Adrenal gland (tissue), 12 donors: Measurements from ENCODE around the gene IPPK. TPM values are rescaled to one million over a fixed set of nuclear protein-coding genes. Genes with fewer than 3 reads are reported as not detected.

Source experiments
- DNase-seq, 7 donors: peaks; one replicate each; pipeline ENCODE4 v3.0.0-alpha.2; 2019 to 2020
- H3K27ac ChIP-seq, 5 donors: fragments of 200-600 bp; sonication (generic) in 4 of 5; 1 replicate in 3 of 5; 2 replicates in 2 of 5; pipeline versions ENCODE4 v1.5.1 to v1.8.0; 2016 to 2020; ENCODE audit warnings: mild to moderate bottlenecking in 1 of 5
- H3K27me3 ChIP-seq: fragments of 200-600 bp; 2 replicates; pipeline ENCODE4 v1.8.0; 2021
- H3K36me3 ChIP-seq, 2 donors: fragments of 200-600 bp; replicated peaks in 1 of 2; 1 replicate in 1 of 2; 2 replicates in 1 of 2; pipeline versions ENCODE4 v1.5.1 to v1.8.0; 2018 to 2022
- H3K4me1 ChIP-seq, 2 donors: fragments of 200-600 bp; replicated peaks in 1 of 2; 1 replicate in 1 of 2; 2 replicates in 1 of 2; pipeline versions ENCODE4 v1.5.1 to v1.8.0; 2018 to 2021
- H3K4me3 ChIP-seq, 4 donors: fragments of 200-600 bp; sonication (generic) in 3 of 4; one replicate each; pipeline ENCODE4 v1.5.1; 2016 to 2018
- H3K9me3 ChIP-seq, 3 donors: fragments of 200-600 bp; sonication (generic) in 1 of 3; replicated peaks in 1 of 3; 1 replicate in 2 of 3; 2 replicates in 1 of 3; pipeline versions ENCODE4 v1.5.1 to v1.8.0; 2016 to 2021
- CTCF ChIP-seq, 6 experiments: fragments of 450-650 bp in 4 of 6; fragments of 200-600 bp in 2 of 6; sonication (generic) in 1 of 6; IDR thresholded peaks; 1 replicate in 5 of 6; 2 replicates in 1 of 6; pipeline versions ENCODE4 v1.5.1 to v1.8.0; 2016 to 2021; ENCODE audit warnings: antibody characterized with exemption in 6 of 6, mild to moderate bottlenecking in 2 of 6, moderate library complexity in 1 of 6
- POLR2A ChIP-seq, 2 donors: fragments of 450-650 bp; IDR thresholded peaks; one replicate each; pipeline ENCODE4 v1.6.1; 2017; ENCODE audit warnings: antibody characterized with exemption in 2 of 2, mild to moderate bottlenecking in 2 of 2, moderate library complexity in 1 of 2
- WGBS, 4 donors: extraction: QIAGEN DNeasy Blood & Tissue Kit in 2 of 4; methylation state at CpG; one replicate each; pipeline versions ENCODE4 v1.1.5 to v1.1.7; 2013 to 2017; 5-methylcytosine and 5-hydroxymethylcytosine counted together
- intact Hi-C, 2 donors: fragments of 100-400 bp; cut with DNase I; formaldehyde crosslinking; loops; one replicate each; pipeline versions ENCODE4 v1.14.1 to v1.15.0; 2022 to 2023
- polyA plus RNA-seq, 3 donors: library from polyadenylated mRNA; stranded (reverse); fragments of 200-250 nt in 2 of 3; fragments of 350-450 nt in 1 of 3; fragmentation: Illumina TruSeq in 1 of 3; extraction: RNeasy Lipid Tissue Mini Kit (QIAGEN cat#74804) in 1 of 3; gene quantifications; one replicate each; pipeline ENCODE4 v1.2.3, GENCODE V29; 2013 to 2014
- total RNA-seq, 9 donors: library from RNA; depleted of rRNA in 4 of 9; stranded (reverse); fragments of >200 nt in 4 of 9; fragments of 120-200 nt in 1 of 9; fragmentation: NEBNext Ultra II Directional in 1 of 9; extraction: Animal tissue kit (Norgen Biotek cat#: 25700) in 1 of 9; gene quantifications; one replicate each; pipeline versions ENCODE4 v1.1.0 to v1.2.4, GENCODE V29; 2013 to 2023
- donor health status: healthy with polysubstance abuse.
- donor health status: Bipolar disorder and iron deficiency.
- donor health status: DM: yes; HTN: yes; CAD: no.
- donor health status: DM: no; HTN: no; CAD: no.
- donor health status: DM: no; HTN: no; CAD: no.
- donor health status: DM: yes; HTN: yes; CAD: no.

The IPPK gene
- total and polyA plus RNA-seq, 12 donors = 2.9 to 22.2 (median 9.0) TPM

- H3K4me3 ChIP-seq = no peak overlapping the region
- 84 to 94% (median 90%) methylated on average over 5 of the region's 5 CpGs for WGBS, 4 donors
- TF ChIP-seq POLR2A (IDR thresholded peaks at IDR 0.05) (no peak), CTCF (IDR thresholded peaks at IDR 0.05) (no peak)
- no peak for DNase-seq
- no peaks in the 10 kb centered on the region for H3K36me3 ChIP-seq
- no peak overlapping the region for H3K27ac ChIP-seq
- H3K27me3 ChIP-seq = no peaks in the 10 kb centered on the region
- no peaks in the 10 kb centered on the region for H3K9me3 ChIP-seq
- H3K4me1 ChIP-seq = peaks cover 0 to 7% of the 10 kb centered on the region in 2 donors
- intact Hi-C loops = no loop called here
These were observed 65.9 kb downstream of the IPPK start for GRCh38 chr9:92603990-92604389.

- intact Hi-C loops = no loop called here
- H3K27me3 ChIP-seq = no peaks in the 10 kb centered on the region
- WGBS, 4 donors = 87 to 94% (median 91%) methylated on average over 5 of the region's 5 CpGs
- H3K36me3 ChIP-seq = no peaks in the 10 kb centered on the region
- no peak overlapping the region for H3K4me3 ChIP-seq
- no peaks in the 10 kb centered on the region for H3K9me3 ChIP-seq
- no peak overlapping the region for H3K27ac ChIP-seq
- H3K4me1 ChIP-seq = peaks cover 0 to 3% of the 10 kb centered on the region in 2 donors
- no peak for DNase-seq
- TF ChIP-seq POLR2A (IDR thresholded peaks at IDR 0.05) = no peak
- no peak for TF ChIP-seq CTCF (IDR thresholded peaks at IDR 0.05)
These were observed 66.8 kb downstream of the IPPK start for GRCh38 chr9:92603100-92603499.

DNA sequence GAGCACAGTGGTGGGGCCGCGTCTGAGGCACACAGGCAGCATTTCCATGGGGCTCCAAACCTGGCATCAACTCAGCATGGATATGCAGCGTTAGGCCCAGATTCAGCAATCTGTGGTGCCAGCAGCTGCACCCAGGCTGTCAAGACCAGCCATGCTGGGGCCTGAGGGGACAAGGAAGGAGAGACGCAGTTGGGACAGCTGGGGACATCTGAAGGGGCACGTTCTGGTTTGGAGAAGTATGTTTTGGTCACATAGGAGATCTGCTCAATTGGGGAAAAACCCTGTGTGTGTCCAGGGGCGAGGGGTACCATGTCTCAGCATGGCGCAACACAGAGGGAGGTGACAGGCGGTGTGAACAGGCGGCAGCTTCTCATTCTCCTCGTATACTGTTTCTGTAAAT, 67.5 kb downstream of the IPPK start:
- Histone ChIP-seq H3K27ac (no peak overlapping the region), H3K36me3 (no peaks in the 10 kb centered on the region), H3K4me1 (peaks cover 0 to 3% of the 10 kb centered on the region in 2 donors), H3K4me3 (no peak overlapping the region), H3K9me3 (no peaks in the 10 kb centered on the region), H3K27me3 (no peaks in the 10 kb centered on the region)
- WGBS, 4 donors = 95 to 97% (median 96%) methylated on average over 9 to 10 of the region's 10 CpGs
- TF ChIP-seq POLR2A (IDR thresholded peaks at IDR 0.05) (no peak), CTCF (IDR thresholded peaks at IDR 0.05) (no peak)
- intact Hi-C loops = no loop called here
- no peak for DNase-seq

DNA sequence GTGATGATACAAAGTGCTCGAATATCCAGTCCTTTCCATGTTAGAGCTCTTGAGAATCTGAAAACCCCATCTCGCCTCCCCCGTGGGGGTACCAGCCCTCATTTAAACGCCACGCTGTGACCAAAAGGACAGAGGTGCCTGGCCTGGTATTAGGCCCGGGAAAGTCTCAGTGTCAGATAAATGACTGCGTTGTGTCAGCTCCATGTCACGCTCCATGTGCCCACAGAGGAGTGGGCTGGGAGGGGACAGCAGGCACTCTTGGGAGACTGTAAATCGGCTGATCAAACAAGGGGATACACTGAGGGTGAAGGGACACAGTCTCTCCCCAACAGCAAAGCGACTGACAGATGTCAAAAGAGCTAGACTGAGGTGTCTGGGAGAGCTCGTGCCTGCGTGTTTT, 68.5 kb downstream of the IPPK start:
- 88 to 91% (median 89%) methylated on average over 12 of the region's 12 CpGs for WGBS, 4 donors
- H3K4me1 ChIP-seq = peaks cover 0 to 3% of the 10 kb centered on the region in 2 donors

More for the DNA sequence above, 68.5 kb downstream of the IPPK start:
- H3K36me3 ChIP-seq = no peaks in the 10 kb centered on the region
- intact Hi-C loops = no loop called here
- H3K4me3 ChIP-seq = no peak overlapping the region
- no peaks in the 10 kb centered on the region for H3K9me3 ChIP-seq
- no peaks in the 10 kb centered on the region for H3K27me3 ChIP-seq
- TF ChIP-seq CTCF (IDR thresholded peaks at IDR 0.05) (no peak), POLR2A (IDR thresholded peaks at IDR 0.05) (no peak)
- DNase-seq = no peak
- peak overlapping the region in 1 of 5 donors; percentile 47 for H3K27ac ChIP-seq
